ENCODE data around the gene PRDM2. TPM values are rescaled to one million over a fixed set of nuclear protein-coding genes. Genes with fewer than 3 reads are reported as not detected.

Gene PRDM2
- polyA plus RNA-seq, 1 donor (not counting 4 experiments of a cell fraction or from before 2014, with no cell fraction given): 13.8 TPM

GRCh38 chr1:13703128-13703513 is 3.1 kb downstream of the PRDM2 start:
- no peak for DNase-seq (ENCODE audit: low read depth, low spot score)
- H3K27me3 ChIP-seq (ENCODE audit: control insufficient read depth, extremely low read depth, insufficient read depth, low read length): no peaks in the 10 kb centered on the region
- no peak overlapping the region for H3K4me3 ChIP-seq (ENCODE audit: control insufficient read depth in 2 of 3, extremely low read depth in 1 of 3, insufficient read depth in 2 of 3, low read depth in 1 of 3, low read length in 3 of 3)
- H3K9ac ChIP-seq (ENCODE audit: control insufficient read depth, extremely low read depth, insufficient read depth, low read length): no peak overlapping the region
- H3K4me1 ChIP-seq (ENCODE audit: control insufficient read depth, extremely low read depth, insufficient read depth, low read length): peaks cover 36% of the 10 kb centered on the region
- TF ChIP-seq CTCF (optimal IDR thresholded peaks at IDR 0.05 in 1 of 3, IDR thresholded peaks at IDR 0.05 in 1 of 3, conservative IDR thresholded peaks at IDR 0.05 in 1 of 3; ENCODE audit: extremely low read depth in 1 of 3, insufficient read depth in 2 of 3, low read length in 3 of 3): no peak
- no peak for TF ChIP-seq EZH2 (IDR thresholded peaks at IDR 0.05; ENCODE audit: low read length)
- H3K9me1 ChIP-seq (ENCODE audit: control insufficient read depth, extremely low read depth, insufficient read depth, low read length): no peaks in the 10 kb centered on the region
- H4K20me1 ChIP-seq (ENCODE audit: control insufficient read depth, extremely low read depth, insufficient read depth, low read length): no peaks in the 10 kb centered on the region
- H2AFZ ChIP-seq (ENCODE audit: control insufficient read depth, low read length): no peak overlapping the region
- H3K4me2 ChIP-seq (ENCODE audit: control insufficient read depth, extremely low read depth, insufficient read depth, low read depth, low read length): peak overlapping the region; percentile 73
- no peaks in the 10 kb centered on the region for H3K36me3 ChIP-seq (ENCODE audit: control insufficient read depth in 2 of 2, extremely low read depth in 1 of 2, insufficient read depth in 2 of 2, low read length in 2 of 2)
- dilution Hi-C loops (cut with MboI; ENCODE audit: extremely low pct_ligation_motif_present, low sequenced_read_pairs): no loop called here
- H3K9me3 ChIP-seq (ENCODE audit: control insufficient read depth, low read depth, low read length): no peaks in the 10 kb centered on the region
- FAIRE-seq: peak; percentile 36
- H3K27ac ChIP-seq (ENCODE audit: control insufficient read depth, insufficient read depth, low read length): peak overlapping the region; percentile 57
- peaks cover 52% of the 10 kb centered on the region for H3K79me2 ChIP-seq (ENCODE audit: control insufficient read depth, insufficient read depth, low read length)

GRCh38 chr1:13703558-13704490 is 3.8 kb downstream of the PRDM2 start:
- H3K79me2 ChIP-seq (ENCODE audit: control insufficient read depth, insufficient read depth, low read length): peaks cover 57% of the 10 kb centered on the region
- H3K9ac ChIP-seq (ENCODE audit: control insufficient read depth, extremely low read depth, insufficient read depth, low read length): no peak overlapping the region
- H3K9me1 ChIP-seq (ENCODE audit: control insufficient read depth, extremely low read depth, insufficient read depth, low read length): no peaks in the 10 kb centered on the region
- H3K4me1 ChIP-seq (ENCODE audit: control insufficient read depth, extremely low read depth, insufficient read depth, low read length): peaks cover 43% of the 10 kb centered on the region
- H3K9me3 ChIP-seq (ENCODE audit: control insufficient read depth, low read depth, low read length): no peaks in the 10 kb centered on the region
- H4K20me1 ChIP-seq (ENCODE audit: control insufficient read depth, extremely low read depth, insufficient read depth, low read length): no peaks in the 10 kb centered on the region
- H3K27ac ChIP-seq (ENCODE audit: control insufficient read depth, insufficient read depth, low read length): no peak overlapping the region
- FAIRE-seq (no peak), DNase-seq (ENCODE audit: low read depth, low spot score) (no peak)
- H3K36me3 ChIP-seq (ENCODE audit: control insufficient read depth in 2 of 2, extremely low read depth in 1 of 2, insufficient read depth in 2 of 2, low read length in 2 of 2): no peaks in the 10 kb centered on the region
- H3K27me3 ChIP-seq (ENCODE audit: control insufficient read depth, extremely low read depth, insufficient read depth, low read length): no peaks in the 10 kb centered on the region
- dilution Hi-C loops (cut with MboI; ENCODE audit: extremely low pct_ligation_motif_present, low sequenced_read_pairs): no loop called here
- H3K4me2 ChIP-seq (ENCODE audit: control insufficient read depth, extremely low read depth, insufficient read depth, low read depth, low read length): no peak overlapping the region
- H3K4me3 ChIP-seq (ENCODE audit: control insufficient read depth in 2 of 3, extremely low read depth in 1 of 3, insufficient read depth in 2 of 3, low read depth in 1 of 3, low read length in 3 of 3): no peak overlapping the region
- H2AFZ ChIP-seq (ENCODE audit: control insufficient read depth, low read length): no peak overlapping the region
- TF ChIP-seq EZH2 (IDR thresholded peaks at IDR 0.05; ENCODE audit: low read length) (no peak), CTCF (optimal IDR thresholded peaks at IDR 0.05 in 1 of 3, IDR thresholded peaks at IDR 0.05 in 1 of 3, conservative IDR thresholded peaks at IDR 0.05 in 1 of 3; ENCODE audit: extremely low read depth in 1 of 3, insufficient read depth in 2 of 3, low read length in 3 of 3) (no peak)

Measured in keratinocyte (primary cell).